Aorta (tissue), 5 donors: ENCODE data around the gene LRRC8E. TPM values are rescaled to one million over a fixed set of nuclear protein-coding genes. Genes with fewer than 3 reads are reported as not detected.

Experiments
- ATAC-seq: fragments of 200-7000 bp; cut with Tn5 transposase; one replicate; pipeline ENCODE4 v1.9.1; 2022; ENCODE audit warnings: moderate library complexity; ENCODE audit not compliant: low FRiP score
- DNase-seq, 2 donors: peaks; one replicate each; pipeline ENCODE4 v3.0.0-alpha.2; 2020
- H3K27ac ChIP-seq, 2 donors: one replicate each; pipeline ENCODE4 v1.5.1; 2013; ENCODE audit warnings: low read length in 2 of 2, mild to moderate bottlenecking in 2 of 2, moderate library complexity in 2 of 2, control low read depth in 1 of 2, inconsistent platforms in 1 of 2, low read depth in 1 of 2
- H3K27me3 ChIP-seq, 2 donors: one replicate each; pipeline ENCODE4 v1.6.1; 2013; ENCODE audit warnings: control low read depth in 1 of 2, low read length in 1 of 2, mild to moderate bottlenecking in 1 of 2, moderate library complexity in 1 of 2; ENCODE audit not compliant: insufficient read depth in 2 of 2, control insufficient read depth in 1 of 2
- H3K36me3 ChIP-seq, 2 donors: one replicate each; pipeline ENCODE4 v1.6.1; 2013; ENCODE audit warnings: control low read depth in 1 of 2, low read length in 1 of 2, mild to moderate bottlenecking in 1 of 2; ENCODE audit not compliant: insufficient read depth in 2 of 2, control insufficient read depth in 1 of 2
- H3K4me1 ChIP-seq, 2 donors: one replicate each; pipeline ENCODE4 v1.6.1; 2013; ENCODE audit warnings: low read length in 2 of 2, control low read depth in 1 of 2, mild to moderate bottlenecking in 1 of 2, moderate library complexity in 1 of 2; ENCODE audit not compliant: insufficient read depth in 2 of 2, control insufficient read depth in 1 of 2
- H3K4me3 ChIP-seq, 2 donors: one replicate each; pipeline ENCODE4 v1.5.1; 2013; ENCODE audit warnings: low read length in 2 of 2, control low read depth in 1 of 2, mild to moderate bottlenecking in 1 of 2
- H3K9me3 ChIP-seq: one replicate; pipeline ENCODE4 v1.6.1; 2013; ENCODE audit warnings: mild to moderate bottlenecking, low read length; ENCODE audit not compliant: control insufficient read depth
- WGBS, 2 donors: extraction: QIAGEN DNeasy Blood & Tissue Kit; methylation state at CpG; one replicate each; pipeline ENCODE4 v1.1.7; 2013; 5-methylcytosine and 5-hydroxymethylcytosine counted together
- intact Hi-C, 2 donors: fragments of 100-400 bp; cut with DNase I; formaldehyde crosslinking; loops; one replicate each; pipeline versions ENCODE4 v1.14.2 to v1.15.0; 2022
- polyA plus RNA-seq, 2 donors: library from polyadenylated mRNA; stranded (reverse); fragments of 200-250 nt; gene quantifications; one replicate each; pipeline ENCODE4 v1.2.3, GENCODE V29; 2013
- total RNA-seq, 2 donors: library from RNA; stranded (reverse); fragmentation: NEBNext Ultra II Directional; extraction: Animal tissue kit (Norgen Biotek cat#: 25700); gene quantifications; one replicate each; pipeline ENCODE4 v1.2.1, GENCODE V29; 2021
- donor health status: healthy with polysubstance abuse.
- donor health status: Bipolar disorder and iron deficiency.
- donor health status: DM: no; HTN: no; CAD: no.
- donor health status: DM: no; HTN: no; CAD: no.
- donor health status: DM: yes; HTN: yes; CAD: no.

Gene LRRC8E
- total and polyA plus RNA-seq, 4 donors, result 0.60 TPM; not detected in 3

DNA sequence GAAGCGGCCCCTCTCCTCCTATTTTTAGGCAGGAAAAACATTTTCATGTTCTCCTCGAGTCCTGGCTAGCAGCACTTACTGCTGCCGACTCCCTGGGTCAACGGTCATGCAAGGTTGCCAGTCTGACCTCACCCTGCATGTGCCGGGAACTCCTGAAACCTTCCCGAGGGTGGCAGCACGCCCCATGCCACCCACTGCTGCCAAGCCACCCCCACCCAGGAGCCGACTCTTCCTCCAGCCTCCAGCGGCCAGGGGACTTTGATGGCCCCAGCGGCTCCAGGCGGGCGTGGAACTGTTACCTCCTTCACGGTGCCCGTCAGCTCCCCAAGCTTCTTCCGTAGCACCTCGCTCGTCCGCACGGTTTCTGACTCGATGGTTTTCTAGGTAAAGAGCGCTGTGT lies 46.5 kb downstream of the LRRC8E start:
- no peak for ATAC-seq
- Histone ChIP-seq H3K36me3 (peaks cover 0 to 19% of the 10 kb centered on the region in 2 donors), H3K27me3 (no peaks in the 10 kb centered on the region), H3K27ac (no peak overlapping the region), H3K4me1 (no peaks in the 10 kb centered on the region), H3K4me3 (no peak overlapping the region), H3K9me3 (no peaks in the 10 kb centered on the region)
- DNase-seq, result no peak
- intact Hi-C loops, result no loop called here
- WGBS, 2 donors, result 78 to 83% methylated on average over 21 of the region's 21 CpGs

DNA sequence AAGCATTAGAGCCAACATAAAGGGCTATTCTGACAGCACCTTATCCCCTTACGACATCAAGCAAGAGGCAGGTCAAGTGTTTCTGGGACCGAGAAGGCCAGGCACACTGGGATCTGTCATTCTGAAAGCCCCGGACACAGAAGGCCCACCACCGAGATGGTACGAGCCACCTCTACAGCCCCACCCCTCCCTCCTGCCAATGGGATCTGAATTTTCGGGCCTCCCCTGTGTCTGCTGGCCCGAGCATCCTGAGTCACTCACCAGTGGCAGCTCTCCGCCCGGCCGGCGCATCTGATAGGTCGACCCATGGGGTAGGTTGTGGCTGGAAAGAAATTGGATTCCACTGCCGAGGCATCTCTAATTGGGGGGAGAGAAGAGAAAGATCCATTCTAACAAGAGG lies 52.5 kb downstream of the LRRC8E start:
- H3K27ac ChIP-seq, result no peak overlapping the region
- H3K4me3 ChIP-seq, result no peak overlapping the region
- no peaks in the 10 kb centered on the region for H3K4me1 ChIP-seq
- H3K27me3 ChIP-seq, result no peaks in the 10 kb centered on the region
- H3K36me3 ChIP-seq, result peaks cover 0 to 6% of the 10 kb centered on the region in 2 donors
- intact Hi-C loops, result loop anchor here (5.0 to 10.0 kb wide), 3 partner anchors 66 to 451 kb away; partner anchors contain the start of genes ELAVL1 (in 1 of the 2) and RAB11B (in 1 of the 2)
- ATAC-seq (no peak), DNase-seq (no peak)
- 90% methylated on average over 13 of the region's 13 CpGs for WGBS, 2 donors
- H3K9me3 ChIP-seq, result no peaks in the 10 kb centered on the region

DNA sequence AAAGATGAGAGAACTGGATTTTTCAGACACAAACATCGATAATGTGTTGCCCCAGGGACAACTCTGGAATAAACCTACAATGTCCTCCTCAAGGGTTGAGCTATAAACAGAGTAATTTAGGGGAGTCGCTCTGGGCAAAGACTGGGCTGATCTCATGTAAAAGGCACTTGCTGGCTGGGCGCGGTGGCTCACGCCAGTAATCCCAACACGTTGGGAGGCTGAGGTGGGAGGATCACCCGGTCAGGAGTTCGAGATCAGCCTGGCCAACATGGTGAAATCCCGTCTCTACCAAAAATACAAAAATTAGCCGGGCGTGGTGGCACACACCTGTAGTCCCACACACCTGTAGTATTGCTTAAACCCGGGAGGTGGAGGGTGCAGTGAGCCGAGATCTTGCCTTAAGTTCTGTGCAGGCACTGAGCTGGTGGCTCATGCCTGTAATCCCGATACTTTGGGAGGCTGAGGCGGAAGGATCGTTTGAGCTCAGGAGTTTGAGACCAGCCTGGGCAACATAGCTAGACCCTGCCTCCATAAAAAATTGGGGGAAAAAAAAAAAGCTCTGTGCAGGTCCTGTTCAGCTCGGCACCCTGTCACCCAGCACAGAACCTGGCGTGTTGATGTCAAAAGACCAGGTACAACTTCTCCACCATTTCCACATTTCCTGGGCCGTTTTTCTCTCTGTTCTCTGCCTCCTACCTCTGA lies 53.7 kb downstream of the LRRC8E start:
- intact Hi-C loops, result loop anchor here (5.0 to 10.0 kb wide), 3 partner anchors 65 to 450 kb away; partner anchors contain the start of genes ELAVL1 (in 1 of the 2) and RAB11B (in 1 of the 2)
- ATAC-seq (no peak), DNase-seq (no peak)
- Histone ChIP-seq H3K4me1 (no peaks in the 10 kb centered on the region), H3K9me3 (no peaks in the 10 kb centered on the region), H3K27ac (no peak overlapping the region), H3K27me3 (no peaks in the 10 kb centered on the region), H3K4me3 (no peak overlapping the region), H3K36me3 (peaks cover 0 to 6% of the 10 kb centered on the region in 2 donors)
- 87 to 88% methylated on average over 19 of the region's 19 CpGs for WGBS, 2 donors

DNA sequence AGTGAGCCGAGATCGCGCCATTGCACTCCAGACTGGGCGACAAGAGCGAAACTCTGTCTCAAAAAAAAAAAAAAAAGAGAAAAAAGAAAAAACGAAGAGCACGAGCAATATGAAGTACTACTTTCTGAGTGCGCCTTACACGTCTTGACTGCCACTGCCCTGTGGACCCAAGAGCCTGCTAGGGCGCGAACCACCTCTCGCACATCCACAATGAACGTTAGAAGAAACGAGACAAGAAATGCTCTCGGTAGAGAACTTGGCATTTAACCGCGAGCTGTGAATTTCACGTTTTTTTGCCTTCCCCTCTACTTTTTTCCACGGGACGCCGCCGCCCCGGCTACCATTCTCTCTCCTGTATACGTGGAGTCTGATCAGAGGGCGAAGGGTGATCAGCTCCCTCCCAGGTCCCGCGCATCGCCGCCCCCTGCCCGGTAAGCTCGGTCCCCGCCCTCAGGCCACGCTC lies 54.7 kb downstream of the LRRC8E start:
- DNase-seq, result no peak
- Histone ChIP-seq H3K4me1 (no peaks in the 10 kb centered on the region), H3K27ac (peak overlapping the region; percentile 38 to 77), H3K4me3 (peak overlapping the region; percentile 64 to 74), H3K27me3 (no peaks in the 10 kb centered on the region), H3K9me3 (no peaks in the 10 kb centered on the region), H3K36me3 (peaks cover 0 to 1% of the 10 kb centered on the region in 2 donors)
- intact Hi-C loops, result loop anchor here (5.0 to 10.0 kb wide), 3 partner anchors 64 to 449 kb away; partner anchors contain the start of genes ELAVL1 (in 1 of the 2) and RAB11B (in 1 of the 2)
- 4% methylated on average over 33 of the region's 33 CpGs for WGBS, 2 donors
- peak; percentile 40 for ATAC-seq

DNA sequence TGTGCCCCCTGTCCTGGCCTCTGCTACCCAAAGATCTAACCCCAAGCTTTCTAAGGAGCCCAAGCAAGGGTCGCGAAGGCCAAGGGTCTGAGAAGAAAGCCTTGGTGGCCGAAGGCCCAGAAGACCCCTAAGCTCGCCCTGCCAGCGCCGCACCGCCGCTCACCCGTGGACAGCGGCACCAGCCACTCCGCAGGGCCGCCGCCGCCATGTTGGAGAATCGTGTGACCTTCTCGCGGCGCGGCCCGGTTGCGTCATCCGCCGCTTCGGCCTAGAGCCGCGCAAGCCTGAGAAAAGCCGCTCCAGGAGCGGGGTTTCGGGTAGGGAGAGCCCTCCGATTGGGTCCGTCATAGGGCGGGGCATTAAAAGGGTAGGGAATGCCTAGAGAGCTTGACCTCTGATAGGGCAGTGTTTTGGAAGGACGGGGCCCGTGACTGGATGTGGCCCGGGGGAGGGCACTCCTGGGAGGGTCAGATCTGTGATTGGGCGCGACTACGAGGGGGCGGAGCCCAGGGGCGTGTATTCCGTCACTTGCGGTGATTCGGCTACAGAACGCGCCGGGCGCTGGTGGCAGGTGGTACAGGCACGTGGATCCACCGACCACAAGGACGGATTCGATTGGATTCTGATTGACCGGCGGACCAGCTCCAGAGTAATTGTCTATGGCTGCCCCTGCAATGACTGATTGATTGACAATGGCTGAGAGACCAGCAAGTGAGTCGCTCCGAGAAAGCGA lies 55.3 kb downstream of the LRRC8E start, which contains the start of gene TIMM44:
Gene TIMM44 (minus strand): TSS at position 223 of the 733 bp plus-strand sequence. CDS start 15 bp downstream, at position 208.
- 0% methylated on average over 55 to 56 of the region's 56 CpGs for whole genome bisulfite sequencing, 2 donors
- H3K4me1 ChIP-seq, result no peaks in the 10 kb centered on the region
- H3K9me3 ChIP-seq, result no peaks in the 10 kb centered on the region
- H3K4me3 ChIP-seq, result peak within 1 kb of the TSS; percentile 74 to 77
- DNase-seq, result peak; percentile 100
- peak within 1 kb of the TSS; percentile 38 to 89 for H3K27ac ChIP-seq
- peak; percentile 100 for ATAC-seq
- H3K36me3 ChIP-seq, result peaks cover 0 to 1% of the 10 kb centered on the region in 2 donors
- no peaks in the 10 kb centered on the region for H3K27me3 ChIP-seq
- intact Hi-C loops, result loop anchor here (1.0 to 10.0 kb wide), 4 partner anchors 64 to 449 kb away; partner anchors contain the start of genes ELAVL1 (in 1 of the 2) and RAB11B (in 1 of the 2)

DNA sequence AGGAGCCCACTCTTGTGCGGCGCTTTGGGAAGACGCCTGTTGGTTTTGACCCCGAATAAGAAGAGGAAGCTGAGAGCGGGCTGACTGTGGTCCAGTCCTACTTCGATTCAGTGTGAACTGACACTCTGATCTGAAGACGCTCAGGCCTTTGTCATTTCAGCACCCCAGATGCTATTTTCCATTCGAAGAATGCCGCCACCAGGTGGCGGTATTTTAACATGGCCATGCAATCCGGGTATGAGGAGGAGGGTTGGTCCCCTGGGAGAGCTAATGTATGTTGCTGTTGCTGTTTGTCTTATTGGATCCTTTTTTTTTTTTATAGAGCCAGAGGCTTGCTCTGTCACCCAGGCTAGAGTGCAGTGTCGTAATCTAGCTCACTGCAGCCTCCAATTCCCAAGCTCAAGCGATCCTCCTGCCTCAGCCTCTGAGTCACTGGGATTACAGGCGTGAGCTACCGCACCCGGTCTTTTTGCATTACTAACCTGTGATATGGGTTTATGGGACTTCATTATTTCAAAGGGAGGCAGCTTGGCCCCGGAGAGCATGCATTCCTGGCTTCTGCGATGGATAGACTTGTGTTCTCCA lies 56.0 kb downstream of the LRRC8E start:
- Histone ChIP-seq H3K4me1 (no peaks in the 10 kb centered on the region), H3K4me3 (peak overlapping the region; percentile 30 to 77), H3K27ac (peak overlapping the region in 1 of 2 donors; percentile 89), H3K27me3 (no peaks in the 10 kb centered on the region), H3K9me3 (no peaks in the 10 kb centered on the region), H3K36me3 (peaks cover 0 to 1% of the 10 kb centered on the region in 2 donors)
- WGBS, 2 donors, result 28% methylated on average over 18 of the region's 18 CpGs
- peak; percentile 91 to 93 for DNase-seq
- intact Hi-C loops, result loop anchor here (1.0 to 10.0 kb wide), 4 partner anchors 63 to 448 kb away; partner anchors contain the start of genes ELAVL1 (in 1 of the 2) and RAB11B (in 1 of the 2)
- peak; percentile 84 for ATAC-seq

DNA sequence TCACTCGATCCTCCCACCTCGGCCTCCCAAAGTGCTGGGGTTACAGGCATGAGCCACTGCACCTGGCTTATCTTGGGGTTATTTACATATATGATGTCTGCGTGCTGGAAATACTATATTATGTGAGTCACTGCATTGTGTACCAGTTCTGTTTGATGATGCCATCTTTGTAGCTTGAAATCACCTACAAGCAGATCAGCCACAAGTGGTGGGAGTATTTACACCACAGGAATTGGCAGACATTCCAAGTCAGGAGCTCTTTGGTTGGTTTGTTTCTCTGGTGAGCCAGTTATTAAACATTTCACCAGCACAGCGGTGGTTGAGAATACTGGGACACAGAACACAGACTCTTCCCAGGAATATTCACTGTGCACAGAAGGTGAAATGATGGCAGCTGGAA lies 59.6 kb downstream of the LRRC8E start:
- Histone ChIP-seq H3K4me3 (no peak overlapping the region), H3K27me3 (no peaks in the 10 kb centered on the region), H3K4me1 (no peaks in the 10 kb centered on the region), H3K27ac (no peak overlapping the region), H3K9me3 (no peaks in the 10 kb centered on the region), H3K36me3 (no peaks in the 10 kb centered on the region)
- 97% methylated on average over 4 of the region's 4 CpGs for WGBS, 2 donors
- ATAC-seq (no peak), DNase-seq (no peak)
- intact Hi-C loops, result loop anchor here in 1 of 2 donors (5.0 to 10.0 kb wide), 2 partner anchors 54 to 307 kb away; no protein-coding TSS in a partner anchor
